ENCODE data around the gene SPATA6L. TPM values are rescaled to one million over a fixed set of nuclear protein-coding genes. Genes with fewer than 3 reads are reported as not detected.

SPATA6L gene
- total RNA-seq, 1 donor from 2014 or later, result 6.5 TPM

- DNase-seq (ENCODE audit: low read depth in 2 of 2), result peak; percentile 35 to 46
These were observed 115.3 kb downstream of the SPATA6L start for GRCh38 chr9:4550777-4551484.

GRCh38 chr9:4549751-4550295 is 116.5 kb downstream of the SPATA6L start:
- DNase-seq (ENCODE audit: low read depth in 2 of 2), result peak in 1 of 2 donors; percentile 63

- peak; percentile 56 to 83 for DNase-seq (ENCODE audit: low read depth in 2 of 2)
These were observed 117.2 kb downstream of the SPATA6L start for GRCh38 chr9:4548811-4549725.

Other genes starting within 250 kb of the SPATA6L start
- 3.3 and 5.6 TPM in 2 replicates for gene SLC1A1, start 176.0 kb downstream of the SPATA6L start, total RNA-seq
- 4.4 and 7.3 TPM in 2 replicates for gene PLPP6, start 4.2 kb downstream of the SPATA6L start, total RNA-seq
- 3.9 and 6.5 TPM in 2 replicates for gene CDC37L1, start 13.1 kb upstream of the SPATA6L start, total RNA-seq
- 43.7 and 44.2 TPM in 2 replicates for gene AK3, start 74.7 kb upstream of the SPATA6L start, total RNA-seq
- gene RCL1, start 126.5 kb upstream of the SPATA6L start, total RNA-seq, result 8.5 and 12.9 TPM in 2 replicates

Data from lung microvascular endothelial cell (primary cell).